ENCODE results near the gene MCC.

MCC gene

GRCh38 chr5:113067635-113068344 lies 420.5 kb downstream of the MCC start:
- Mint-ChIP-seq H3K27me3 (peaks cover 2 to 3% of the 10 kb centered on the region in 2 donors), H3K4me1 (peaks cover under 1 to 2% of the 10 kb centered on the region in 2 donors), H3K36me3 (no peaks in the 10 kb centered on the region), H3K4me3 (no peak overlapping the region), H3K9me3 (no peaks in the 10 kb centered on the region), H3K27ac (no peak overlapping the region)
- ATAC-seq (replicated peaks) (no peak), DNase-seq (no peak)

- Mint-ChIP-seq H3K36me3 (no peaks in the 10 kb centered on the region), H3K27ac (no peak overlapping the region), H3K27me3 (no peaks in the 10 kb centered on the region), H3K4me1 (peaks cover 2 to 9% of the 10 kb centered on the region in 2 donors), H3K4me3 (no peak overlapping the region), H3K9me3 (no peaks in the 10 kb centered on the region)
- no peak for DNase-seq
- no peak for ATAC-seq (replicated peaks)
Measured at GRCh38 chr5:113065626-113066025, 422.6 kb downstream of the MCC start.

GRCh38 chr5:113064806-113065205 lies 423.4 kb downstream of the MCC start:
- no peaks in the 10 kb centered on the region for H3K9me3 Mint-ChIP-seq
- peaks cover 2 to 9% of the 10 kb centered on the region in 2 donors for H3K4me1 Mint-ChIP-seq
- ATAC-seq (replicated peaks) = no peak
- no peak for DNase-seq
- H3K27ac Mint-ChIP-seq = no peak overlapping the region
- H3K4me3 Mint-ChIP-seq = no peak overlapping the region
- H3K36me3 Mint-ChIP-seq = no peaks in the 10 kb centered on the region
- H3K27me3 Mint-ChIP-seq = peaks cover 0 to 1% of the 10 kb centered on the region in 2 donors

- Mint-ChIP-seq H3K36me3 (no peaks in the 10 kb centered on the region), H3K27me3 (peaks cover 0 to 5% of the 10 kb centered on the region in 2 donors), H3K4me1 (peaks cover 2 to 9% of the 10 kb centered on the region in 2 donors), H3K27ac (no peak overlapping the region), H3K4me3 (no peak overlapping the region), H3K9me3 (no peaks in the 10 kb centered on the region)
- ATAC-seq (replicated peaks) (no peak), DNase-seq (no peak)
Measured at GRCh38 chr5:113063927-113064326, 424.3 kb downstream of the MCC start.

- no peak for DNase-seq
Measured at GRCh38 chr5:113062869-113063508, 425.3 kb downstream of the MCC start.

GRCh38 chr5:113061846-113062780 lies 426.1 kb downstream of the MCC start:
- Mint-ChIP-seq H3K4me3 (no peak overlapping the region), H3K36me3 (no peaks in the 10 kb centered on the region), H3K27ac (no peak overlapping the region), H3K9me3 (no peaks in the 10 kb centered on the region), H3K27me3 (peaks cover 0 to 5% of the 10 kb centered on the region in 2 donors), H3K4me1 (peaks cover 0 to 11% of the 10 kb centered on the region in 2 donors)
- ATAC-seq (replicated peaks) (no peak), DNase-seq (no peak)

More at GRCh38 chr5:113062869-113063508, 425.3 kb downstream of the MCC start:
- H3K27me3 Mint-ChIP-seq = peaks cover 0 to 5% of the 10 kb centered on the region in 2 donors
- peaks cover 0 to 9% of the 10 kb centered on the region in 2 donors for H3K4me1 Mint-ChIP-seq
- H3K27ac Mint-ChIP-seq = no peak overlapping the region
- H3K36me3 Mint-ChIP-seq = no peaks in the 10 kb centered on the region
- ATAC-seq (replicated peaks) = no peak
- H3K9me3 Mint-ChIP-seq = no peaks in the 10 kb centered on the region
- H3K4me3 Mint-ChIP-seq = no peak overlapping the region

GRCh38 chr5:113060408-113061025 lies 427.7 kb downstream of the MCC start:
- DNase-seq = no peak

GRCh38 chr5:113059232-113060040 lies 428.8 kb downstream of the MCC start:
- ATAC-seq (replicated peaks) (no peak), DNase-seq (no peak)
- Mint-ChIP-seq H3K4me1 (peaks cover 3 to 16% of the 10 kb centered on the region in 2 donors), H3K27ac (no peak overlapping the region), H3K27me3 (peaks cover 0 to 5% of the 10 kb centered on the region in 2 donors), H3K4me3 (no peak overlapping the region), H3K36me3 (no peaks in the 10 kb centered on the region), H3K9me3 (no peaks in the 10 kb centered on the region)

More at GRCh38 chr5:113060408-113061025, 427.7 kb downstream of the MCC start:
- Mint-ChIP-seq H3K27me3 (peaks cover 0 to 5% of the 10 kb centered on the region in 2 donors), H3K27ac (no peak overlapping the region), H3K9me3 (no peaks in the 10 kb centered on the region), H3K4me3 (no peak overlapping the region), H3K4me1 (peaks cover 3 to 16% of the 10 kb centered on the region in 2 donors), H3K36me3 (no peaks in the 10 kb centered on the region)
- ATAC-seq (replicated peaks) = no peak

- Mint-ChIP-seq H3K27ac (no peak overlapping the region), H3K36me3 (no peaks in the 10 kb centered on the region), H3K4me1 (peaks cover 3 to 16% of the 10 kb centered on the region in 2 donors), H3K27me3 (peaks cover 0 to 5% of the 10 kb centered on the region in 2 donors), H3K9me3 (no peaks in the 10 kb centered on the region), H3K4me3 (no peak overlapping the region)
- DNase-seq (no peak), ATAC-seq (replicated peaks) (no peak)
Measured at GRCh38 chr5:113058706-113059226, 429.5 kb downstream of the MCC start.

- Mint-ChIP-seq H3K27me3 (peaks cover 0 to 5% of the 10 kb centered on the region in 2 donors), H3K36me3 (no peaks in the 10 kb centered on the region), H3K9me3 (no peaks in the 10 kb centered on the region), H3K4me1 (peaks cover 3 to 16% of the 10 kb centered on the region in 2 donors), H3K4me3 (no peak overlapping the region), H3K27ac (no peak overlapping the region)
- ATAC-seq (replicated peaks) (no peak), DNase-seq (no peak)
Measured at GRCh38 chr5:113058269-113058668, 430.0 kb downstream of the MCC start.

GRCh38 chr5:113057557-113057984 lies 430.7 kb downstream of the MCC start:
- H3K4me1 Mint-ChIP-seq = peaks cover 3 to 13% of the 10 kb centered on the region in 2 donors

GRCh38 chr5:113056988-113057387 lies 431.3 kb downstream of the MCC start:
- ATAC-seq (replicated peaks) (no peak), DNase-seq (no peak)
- Mint-ChIP-seq H3K27me3 (peaks cover 0 to 5% of the 10 kb centered on the region in 2 donors), H3K4me3 (no peak overlapping the region), H3K36me3 (no peaks in the 10 kb centered on the region), H3K4me1 (peaks cover 3 to 8% of the 10 kb centered on the region in 2 donors), H3K9me3 (no peaks in the 10 kb centered on the region), H3K27ac (no peak overlapping the region)

More at GRCh38 chr5:113057557-113057984, 430.7 kb downstream of the MCC start:
- DNase-seq (no peak), ATAC-seq (replicated peaks) (no peak)
- Mint-ChIP-seq H3K27ac (no peak overlapping the region), H3K4me3 (no peak overlapping the region), H3K9me3 (no peaks in the 10 kb centered on the region), H3K27me3 (peaks cover 0 to 5% of the 10 kb centered on the region in 2 donors), H3K36me3 (no peaks in the 10 kb centered on the region)

- no peaks in the 10 kb centered on the region for H3K9me3 Mint-ChIP-seq
- ATAC-seq (replicated peaks) (no peak), DNase-seq (no peak)
- H3K4me3 Mint-ChIP-seq = no peak overlapping the region
- no peaks in the 10 kb centered on the region for H3K36me3 Mint-ChIP-seq
- H3K27me3 Mint-ChIP-seq = peaks cover 0 to 5% of the 10 kb centered on the region in 2 donors
- H3K4me1 Mint-ChIP-seq = peaks cover 3 to 7% of the 10 kb centered on the region in 2 donors
- H3K27ac Mint-ChIP-seq = no peak overlapping the region
Measured at GRCh38 chr5:113054899-113055298, 433.4 kb downstream of the MCC start.

Measured in stimulated activated naive B cell treated with anti-CD40 and anti-IgM and Interleukin-4, amounts not matched to agents 10 μg/mL and 1 μg/mL and 100 μg/mL, for 72 hours (primary cell).